Adrenal gland (tissue), 5 donors: ENCODE measurements around the gene PDCD4.

Experiments used
- CTCF ChIP-seq, 6 experiments: fragments of 450-650 bp in 4 of 6; fragments of 200-600 bp in 2 of 6; sonication (generic) in 1 of 6; IDR thresholded peaks; 1 replicate in 5 of 6; 2 replicates in 1 of 6; pipeline versions ENCODE4 v1.5.1 to v1.8.0; 2016 to 2021; ENCODE audit warnings: antibody characterized with exemption in 6 of 6, mild to moderate bottlenecking in 2 of 6, moderate library complexity in 1 of 6
- POLR2A ChIP-seq, 2 donors: fragments of 450-650 bp; IDR thresholded peaks; one replicate each; pipeline ENCODE4 v1.6.1; 2017; ENCODE audit warnings: antibody characterized with exemption in 2 of 2, mild to moderate bottlenecking in 2 of 2, moderate library complexity in 1 of 2
- donor health status: DM: no; HTN: no; CAD: no.

- TF ChIP-seq POLR2A (IDR thresholded peaks at IDR 0.05): no peak
- TF ChIP-seq CTCF (IDR thresholded peaks at IDR 0.05): no peak
Measured at GRCh38 chr10:110863361-110863760, 8.4 kb upstream of the PDCD4 start.
